DND-41 (cell line): Measurements from ENCODE around the gene FAM170B.

Experiments used
- EZH2 ChIP-seq: IDR thresholded peaks from 3 replicates; pipeline ENCODE4 v1.6.1; 2012; ENCODE audit warnings: borderline replicate concordance, low read depth, mild to moderate bottlenecking, moderate library complexity, low read length, inconsistent platforms; ENCODE audit not compliant: severe bottlenecking
- TF ChIP-seq, protein P1 (sequence below): IDR thresholded peaks from 2 replicates; pipeline ENCODE4 v1.5.1; 2012; ENCODE audit warnings: borderline replicate concordance, low read length, moderate library complexity, mild to moderate bottlenecking; ENCODE audit not compliant: poor library complexity, severe bottlenecking; ENCODE audit errors: extremely low read depth

DNA sequence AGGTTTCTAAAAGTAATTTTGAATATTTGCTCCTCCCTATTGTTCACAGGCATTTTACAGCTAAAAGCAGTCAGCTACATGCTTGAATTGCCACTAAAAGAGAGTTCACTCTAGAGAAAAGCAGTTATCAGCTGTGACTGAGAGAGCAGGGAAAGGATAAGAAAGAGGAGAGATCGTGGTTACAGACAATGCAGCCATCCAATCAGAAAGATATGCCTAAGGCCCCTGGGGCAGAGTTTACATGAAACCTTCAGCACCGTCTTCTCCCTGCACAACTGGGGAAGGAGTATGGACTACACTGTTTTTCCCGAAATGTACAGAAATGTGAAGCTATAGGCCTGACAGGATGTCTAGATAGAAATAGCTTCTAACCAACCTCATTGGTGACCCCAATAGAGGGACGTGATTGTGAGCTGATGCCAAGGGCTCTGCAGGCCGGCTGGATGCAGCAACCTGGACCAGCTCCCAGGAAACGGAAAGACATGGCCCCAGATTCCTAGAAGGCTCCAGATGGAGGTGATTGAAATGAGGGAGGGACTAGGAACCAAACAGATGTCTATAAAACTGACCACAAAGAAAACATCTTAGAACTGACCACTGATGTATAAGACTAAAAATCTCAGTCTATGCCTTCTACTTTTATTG is 15.3 kb downstream of the FAM170B start:
- TF ChIP-seq, protein P1, sequence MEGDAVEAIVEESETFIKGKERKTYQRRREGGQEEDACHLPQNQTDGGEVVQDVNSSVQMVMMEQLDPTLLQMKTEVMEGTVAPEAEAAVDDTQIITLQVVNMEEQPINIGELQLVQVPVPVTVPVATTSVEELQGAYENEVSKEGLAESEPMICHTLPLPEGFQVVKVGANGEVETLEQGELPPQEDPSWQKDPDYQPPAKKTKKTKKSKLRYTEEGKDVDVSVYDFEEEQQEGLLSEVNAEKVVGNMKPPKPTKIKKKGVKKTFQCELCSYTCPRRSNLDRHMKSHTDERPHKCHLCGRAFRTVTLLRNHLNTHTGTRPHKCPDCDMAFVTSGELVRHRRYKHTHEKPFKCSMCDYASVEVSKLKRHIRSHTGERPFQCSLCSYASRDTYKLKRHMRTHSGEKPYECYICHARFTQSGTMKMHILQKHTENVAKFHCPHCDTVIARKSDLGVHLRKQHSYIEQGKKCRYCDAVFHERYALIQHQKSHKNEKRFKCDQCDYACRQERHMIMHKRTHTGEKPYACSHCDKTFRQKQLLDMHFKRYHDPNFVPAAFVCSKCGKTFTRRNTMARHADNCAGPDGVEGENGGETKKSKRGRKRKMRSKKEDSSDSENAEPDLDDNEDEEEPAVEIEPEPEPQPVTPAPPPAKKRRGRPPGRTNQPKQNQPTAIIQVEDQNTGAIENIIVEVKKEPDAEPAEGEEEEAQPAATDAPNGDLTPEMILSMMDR, result no peak
- no peak for TF ChIP-seq EZH2
